OCI-LY1 (cell line): ENCODE results near the gene PARD3.

Experiments used
- H2AFZ ChIP-seq: fragments of 200-600 bp; sonication (generic), shearing (Covaris generic); 2 replicates; pipeline ENCODE4 v1.6.0; 2014; ENCODE audit warnings: antibody characterized with exemption, mild to moderate bottlenecking, low read length
- H3F3A ChIP-seq: fragments of 200-600 bp; sonication (generic), shearing (Covaris generic); 2 replicates; pipeline ENCODE4 v1.6.0; 2014; ENCODE audit warnings: mild to moderate bottlenecking, antibody characterized with exemption, low read length, moderate library complexity; ENCODE audit not compliant: insufficient read depth
- H3K27ac ChIP-seq: fragments of 200-600 bp; sonication (generic); 2 replicates; pipeline ENCODE4 v1.5.1; 2014; ENCODE audit warnings: low read length, mixed run types, mild to moderate bottlenecking, low read depth; ENCODE audit not compliant: poor library complexity, severe bottlenecking
- H3K27me3 ChIP-seq: fragments of 200-600 bp; sonication (generic); 2 replicates; pipeline ENCODE4 v1.6.0; 2014; ENCODE audit warnings: antibody characterized with exemption, mild to moderate bottlenecking, low read length, moderate library complexity; ENCODE audit not compliant: insufficient read depth
- H3K36me3 ChIP-seq: fragments of 200-600 bp; sonication (generic); 2 replicates; pipeline ENCODE4 v1.6.1; 2014; ENCODE audit warnings: mild to moderate bottlenecking, antibody characterized with exemption, low read length, moderate library complexity, mixed read lengths; ENCODE audit not compliant: insufficient read depth
- H3K4me1 ChIP-seq: fragments of 200-600 bp; sonication (generic); 2 replicates; pipeline ENCODE4 v1.5.1; 2014; ENCODE audit warnings: mild to moderate bottlenecking, low read length, moderate library complexity; ENCODE audit not compliant: insufficient read depth, severe bottlenecking
- H3K4me2 ChIP-seq: fragments of 200-600 bp; sonication (generic), shearing (Covaris generic); 2 replicates; pipeline ENCODE4 v1.6.1; 2014; ENCODE audit warnings: low read length
- H3K4me3 ChIP-seq: fragments of 200-600 bp; sonication (generic); 2 replicates; pipeline ENCODE4 v1.5.1; 2014; ENCODE audit warnings: low read length, low read depth, mild to moderate bottlenecking, mixed read lengths; ENCODE audit not compliant: poor library complexity, severe bottlenecking
- H3K79me2 ChIP-seq: fragments of 200-600 bp; shearing (Covaris generic); 2 replicates; pipeline ENCODE4 v1.6.1; 2016; ENCODE audit warnings: mixed run types, low read length, mixed read lengths; ENCODE audit not compliant: insufficient read depth
- H3K9ac ChIP-seq: fragments of 200-600 bp; sonication (generic), shearing (Covaris generic); 2 replicates; pipeline ENCODE4 v1.6.1; 2014; ENCODE audit warnings: mild to moderate bottlenecking, low read length, mixed read lengths
- H3K9me2 ChIP-seq: fragments of 200-600 bp; sonication (generic), shearing (Covaris generic); 2 replicates; pipeline ENCODE4 v1.6.1; 2014; ENCODE audit warnings: low read depth, mild to moderate bottlenecking, low read length, mixed read lengths
- H3K9me3 ChIP-seq: fragments of 200-600 bp; shearing (Covaris generic); 2 replicates; pipeline ENCODE4 v1.6.1; 2014; ENCODE audit warnings: low read length, mixed read lengths
- H4K20me1 ChIP-seq: fragments of 200-600 bp; sonication (generic), shearing (Covaris generic); 2 replicates; pipeline ENCODE4 v1.6.0; 2016; ENCODE audit warnings: mild to moderate bottlenecking, low read length; ENCODE audit not compliant: insufficient read depth
- EZH2 ChIP-seq: fragments of 200-600 bp; sonication (generic), shearing (Covaris generic); IDR thresholded peaks from 2 replicates; pipeline ENCODE4 v1.8.0; 2017; ENCODE audit warnings: borderline replicate concordance, mixed run types, mild to moderate bottlenecking, antibody characterized with exemption, low read length, moderate library complexity, mixed read lengths
- TF ChIP-seq, protein P1 (sequence below): fragments of 200-600 bp; sonication (generic), shearing (Covaris generic); IDR thresholded peaks from 2 replicates; pipeline ENCODE4 v1.5.1; 2017; ENCODE audit warnings: mild to moderate bottlenecking, antibody characterized with exemption, low read length, moderate library complexity, mixed read lengths

The PARD3 gene

DNA sequence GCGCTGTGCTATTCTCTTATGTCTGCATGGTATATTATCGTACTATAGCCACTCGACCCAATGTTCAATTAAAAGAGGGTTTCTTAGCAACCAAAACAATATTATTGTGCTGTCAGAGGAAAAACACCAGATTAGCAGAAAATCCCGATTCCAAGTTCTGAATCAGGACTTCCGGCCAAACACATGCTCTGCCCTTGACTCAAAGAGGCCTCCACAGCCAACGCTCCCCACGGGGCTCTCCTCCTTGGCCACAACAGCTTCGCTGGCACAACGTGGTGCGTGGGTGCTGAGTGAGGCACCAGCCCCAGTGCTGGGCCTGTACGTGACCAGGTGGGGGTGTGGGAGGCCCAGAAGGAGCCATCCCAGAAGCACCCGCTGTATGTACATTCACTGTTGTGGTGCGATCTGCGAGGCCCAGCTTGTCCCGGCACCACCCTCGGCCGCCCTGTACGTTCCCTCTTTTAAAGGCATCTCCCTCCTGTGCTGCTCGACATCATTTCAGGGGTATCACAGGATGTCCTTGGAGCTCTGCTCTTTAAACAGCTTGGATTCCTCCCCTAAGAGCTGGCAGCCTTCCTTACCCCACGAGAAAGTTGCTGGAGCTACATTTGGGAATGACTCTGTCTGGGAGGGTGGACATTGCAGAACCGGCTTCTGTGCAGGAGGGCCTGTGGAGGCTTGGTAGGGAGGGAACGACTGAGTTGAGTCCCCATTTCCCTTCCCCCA, 736.2 kb downstream of the PARD3 start:
- H3K9me2 ChIP-seq, result no peaks in the 10 kb centered on the region
- H3K79me2 ChIP-seq, result no peaks in the 10 kb centered on the region
- no peaks in the 10 kb centered on the region for H3K9me3 ChIP-seq
- no peak overlapping the region for H3K27ac ChIP-seq
- no peaks in the 10 kb centered on the region for H3K27me3 ChIP-seq
- H4K20me1 ChIP-seq, result no peaks in the 10 kb centered on the region
- H3K4me3 ChIP-seq, result no peak overlapping the region
- H3K4me2 ChIP-seq, result no peak overlapping the region
- H3F3A ChIP-seq, result no peaks in the 10 kb centered on the region
- no peak overlapping the region for H2AFZ ChIP-seq
- no peaks in the 10 kb centered on the region for H3K4me1 ChIP-seq
- no peaks in the 10 kb centered on the region for H3K36me3 ChIP-seq
- H3K9ac ChIP-seq, result no peak overlapping the region
- TF ChIP-seq EZH2, result no peak
- TF ChIP-seq, protein P1, sequence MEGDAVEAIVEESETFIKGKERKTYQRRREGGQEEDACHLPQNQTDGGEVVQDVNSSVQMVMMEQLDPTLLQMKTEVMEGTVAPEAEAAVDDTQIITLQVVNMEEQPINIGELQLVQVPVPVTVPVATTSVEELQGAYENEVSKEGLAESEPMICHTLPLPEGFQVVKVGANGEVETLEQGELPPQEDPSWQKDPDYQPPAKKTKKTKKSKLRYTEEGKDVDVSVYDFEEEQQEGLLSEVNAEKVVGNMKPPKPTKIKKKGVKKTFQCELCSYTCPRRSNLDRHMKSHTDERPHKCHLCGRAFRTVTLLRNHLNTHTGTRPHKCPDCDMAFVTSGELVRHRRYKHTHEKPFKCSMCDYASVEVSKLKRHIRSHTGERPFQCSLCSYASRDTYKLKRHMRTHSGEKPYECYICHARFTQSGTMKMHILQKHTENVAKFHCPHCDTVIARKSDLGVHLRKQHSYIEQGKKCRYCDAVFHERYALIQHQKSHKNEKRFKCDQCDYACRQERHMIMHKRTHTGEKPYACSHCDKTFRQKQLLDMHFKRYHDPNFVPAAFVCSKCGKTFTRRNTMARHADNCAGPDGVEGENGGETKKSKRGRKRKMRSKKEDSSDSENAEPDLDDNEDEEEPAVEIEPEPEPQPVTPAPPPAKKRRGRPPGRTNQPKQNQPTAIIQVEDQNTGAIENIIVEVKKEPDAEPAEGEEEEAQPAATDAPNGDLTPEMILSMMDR, result no peak

DNA sequence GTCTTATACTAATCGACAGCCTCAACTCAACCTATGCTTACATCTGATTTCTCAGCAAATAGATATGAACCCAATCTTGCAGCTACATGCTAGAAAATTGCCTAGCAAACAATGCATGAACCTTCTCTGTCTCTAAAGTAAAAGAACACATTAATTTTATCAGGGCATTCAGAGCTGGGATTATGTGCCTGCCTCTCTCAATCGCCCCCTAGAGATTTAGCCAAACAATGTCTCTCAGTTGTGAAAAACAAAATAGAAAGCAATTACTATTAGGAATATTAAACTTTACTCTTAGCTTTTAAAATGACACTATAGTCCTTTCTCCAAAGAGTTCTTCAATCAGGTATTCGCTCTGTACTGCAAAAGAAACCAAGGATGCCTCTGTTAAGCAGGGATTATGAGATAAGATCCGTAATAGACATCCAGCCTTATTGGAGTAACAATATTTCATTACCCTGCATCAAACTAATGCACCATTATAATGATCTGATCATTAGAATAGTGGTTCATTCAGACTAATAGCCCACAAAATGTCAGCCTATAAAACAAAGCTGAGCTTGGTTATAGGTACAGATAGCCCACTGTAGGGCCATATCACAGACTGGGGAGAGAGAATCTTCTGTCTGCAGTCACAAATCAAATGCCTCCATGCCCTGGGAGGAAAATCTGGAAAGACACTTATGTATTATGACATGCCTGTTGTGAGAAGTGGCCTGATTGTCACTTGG, 736.9 kb downstream of the PARD3 start:
- no peak overlapping the region for H2AFZ ChIP-seq
- H3K27me3 ChIP-seq, result no peaks in the 10 kb centered on the region
- H3K4me1 ChIP-seq, result no peaks in the 10 kb centered on the region
- H3K9me2 ChIP-seq, result no peaks in the 10 kb centered on the region
- H3K9ac ChIP-seq, result no peak overlapping the region
- H4K20me1 ChIP-seq, result no peaks in the 10 kb centered on the region
- H3K9me3 ChIP-seq, result no peaks in the 10 kb centered on the region
- TF ChIP-seq, protein P1, result no peak
- no peak for TF ChIP-seq EZH2
- H3K4me2 ChIP-seq, result no peak overlapping the region
- no peaks in the 10 kb centered on the region for H3F3A ChIP-seq
- H3K36me3 ChIP-seq, result no peaks in the 10 kb centered on the region
- H3K27ac ChIP-seq, result no peak overlapping the region
- no peak overlapping the region for H3K4me3 ChIP-seq
- H3K79me2 ChIP-seq, result no peaks in the 10 kb centered on the region

DNA sequence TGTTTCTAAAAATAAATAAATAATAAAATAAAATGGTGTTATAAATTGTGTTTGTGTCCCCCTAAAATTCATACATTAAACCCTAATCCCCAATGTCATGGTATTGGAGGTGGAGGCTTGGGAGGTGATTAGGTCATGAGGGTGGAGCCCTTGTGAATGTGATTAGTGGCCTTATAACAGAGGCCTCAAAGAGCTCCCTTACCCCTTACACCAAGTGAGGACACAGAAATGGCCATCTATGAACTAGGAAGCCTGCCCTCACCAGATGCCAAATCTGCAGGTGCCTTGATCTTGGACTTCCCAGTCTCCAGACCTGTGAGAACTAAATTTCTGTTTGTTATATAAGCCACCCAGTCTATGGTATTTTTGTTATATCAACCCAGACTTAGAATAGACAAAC, 738.7 kb downstream of the PARD3 start:
- Histone ChIP-seq H2AFZ (no peak overlapping the region), H3K36me3 (no peaks in the 10 kb centered on the region), H3K4me2 (no peak overlapping the region), H3K4me1 (no peaks in the 10 kb centered on the region), H3F3A (no peaks in the 10 kb centered on the region), H3K27ac (no peak overlapping the region), H3K27me3 (no peaks in the 10 kb centered on the region), H4K20me1 (no peaks in the 10 kb centered on the region), H3K4me3 (no peak overlapping the region), H3K9ac (no peak overlapping the region), H3K9me2 (no peaks in the 10 kb centered on the region), H3K9me3 (no peaks in the 10 kb centered on the region), H3K79me2 (no peaks in the 10 kb centered on the region)
- TF ChIP-seq, protein P1, result no peak
- TF ChIP-seq EZH2, result no peak
